Thoracic aorta (tissue), 2 donors: ENCODE data around the gene LTBP1. TPM values are rescaled to one million over a fixed set of nuclear protein-coding genes. Genes with fewer than 3 reads are reported as not detected.

Experiments used
- ATAC-seq: fragments of 150-250 bp; one replicate; pipeline ENCODE4 v1.8.0; 2017; ENCODE audit warnings: low read depth; ENCODE audit not compliant: insufficient number of reproducible peaks, low FRiP score
- DNase-seq: peaks from one replicate; pipeline ENCODE4 v3.0.0-alpha.2; 2020; ENCODE audit warnings: low spot score
- H3K27ac ChIP-seq, 2 donors: fragments of 200-600 bp; sonication (generic); 1 replicate in 1 of 2; 2 replicates in 1 of 2; pipeline ENCODE4 v1.5.1; 2016; ENCODE audit warnings: mild to moderate bottlenecking in 2 of 2, moderate library complexity in 2 of 2
- H3K27me3 ChIP-seq: fragments of 200-600 bp; sonication (generic); replicated peaks from 2 replicates; pipeline ENCODE4 v1.6.0; 2016; ENCODE audit warnings: mild to moderate bottlenecking; ENCODE audit not compliant: insufficient read depth
- H3K36me3 ChIP-seq: fragments of 200-600 bp; sonication (generic); one replicate; pipeline ENCODE4 v1.5.1; 2016
- H3K4me1 ChIP-seq, 2 donors: fragments of 200-600 bp; sonication (generic); 1 replicate in 1 of 2; 2 replicates in 1 of 2; pipeline versions ENCODE4 v1.5.1 to v1.6.0; 2016; ENCODE audit warnings: low read depth in 2 of 2, mild to moderate bottlenecking in 1 of 2; ENCODE audit not compliant: control insufficient read depth in 1 of 2
- H3K4me3 ChIP-seq: fragments of 200-600 bp; sonication (generic); 2 replicates; pipeline ENCODE4 v1.5.1; 2016; ENCODE audit warnings: mild to moderate bottlenecking
- H3K9me3 ChIP-seq: fragments of 200-600 bp; sonication (generic); 2 replicates; pipeline ENCODE4 v1.5.1; 2016
- total RNA-seq, 2 donors: library from RNA; depleted of rRNA; stranded (reverse); fragments of >200 nt; gene quantifications; one replicate each; pipeline versions ENCODE4 v1.1.0 to v1.2.3, GENCODE V29; 2016
- TF ChIP-seq, protein P1 (sequence below): fragments of 200-600 bp; sonication (generic); IDR thresholded peaks from one replicate; pipeline ENCODE4 v1.5.1; 2019; ENCODE audit warnings: antibody characterized with exemption

LTBP1 gene
- total RNA-seq, 2 donors from 2014 or later: 584 to 786 TPM

DNA sequence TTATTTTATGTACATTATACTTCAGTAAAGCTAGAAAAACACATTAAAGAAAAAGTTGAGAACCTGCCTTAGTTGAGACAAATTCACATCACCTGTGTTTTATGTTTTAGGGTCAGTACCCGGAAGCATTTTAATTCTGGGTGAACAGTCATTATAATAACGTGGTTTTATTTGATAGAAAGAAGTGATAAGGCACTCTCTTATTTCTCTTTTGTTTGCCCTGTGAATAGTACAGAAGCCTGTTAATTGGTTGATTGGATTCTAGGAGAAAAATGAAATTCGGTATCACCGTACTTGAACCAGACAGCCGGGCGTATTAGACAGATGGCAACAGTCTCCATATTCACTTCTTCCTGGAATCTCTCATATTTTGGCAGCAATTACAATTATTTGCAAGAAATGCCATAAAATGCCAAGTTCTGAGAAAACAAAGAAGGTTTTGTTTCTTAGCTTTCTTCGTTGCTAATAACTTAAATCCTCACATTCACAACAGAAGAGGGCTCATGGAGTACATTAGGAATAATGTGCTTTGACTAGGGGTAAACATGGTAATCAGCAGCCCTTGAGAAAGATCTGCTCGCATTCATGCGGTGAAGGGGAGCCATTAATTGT, 361.0 kb downstream of the LTBP1 start:
- TF ChIP-seq, protein P1, sequence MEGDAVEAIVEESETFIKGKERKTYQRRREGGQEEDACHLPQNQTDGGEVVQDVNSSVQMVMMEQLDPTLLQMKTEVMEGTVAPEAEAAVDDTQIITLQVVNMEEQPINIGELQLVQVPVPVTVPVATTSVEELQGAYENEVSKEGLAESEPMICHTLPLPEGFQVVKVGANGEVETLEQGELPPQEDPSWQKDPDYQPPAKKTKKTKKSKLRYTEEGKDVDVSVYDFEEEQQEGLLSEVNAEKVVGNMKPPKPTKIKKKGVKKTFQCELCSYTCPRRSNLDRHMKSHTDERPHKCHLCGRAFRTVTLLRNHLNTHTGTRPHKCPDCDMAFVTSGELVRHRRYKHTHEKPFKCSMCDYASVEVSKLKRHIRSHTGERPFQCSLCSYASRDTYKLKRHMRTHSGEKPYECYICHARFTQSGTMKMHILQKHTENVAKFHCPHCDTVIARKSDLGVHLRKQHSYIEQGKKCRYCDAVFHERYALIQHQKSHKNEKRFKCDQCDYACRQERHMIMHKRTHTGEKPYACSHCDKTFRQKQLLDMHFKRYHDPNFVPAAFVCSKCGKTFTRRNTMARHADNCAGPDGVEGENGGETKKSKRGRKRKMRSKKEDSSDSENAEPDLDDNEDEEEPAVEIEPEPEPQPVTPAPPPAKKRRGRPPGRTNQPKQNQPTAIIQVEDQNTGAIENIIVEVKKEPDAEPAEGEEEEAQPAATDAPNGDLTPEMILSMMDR: no peak
- Histone ChIP-seq H3K9me3 (no peaks in the 10 kb centered on the region), H3K27me3 (no peaks in the 10 kb centered on the region), H3K27ac (peak overlapping the region; percentile 52 to 66), H3K4me1 (peaks cover 15 to 54% of the 10 kb centered on the region in 2 donors), H3K36me3 (peaks cover 23% of the 10 kb centered on the region), H3K4me3 (no peak overlapping the region)
- DNase-seq (no peak), ATAC-seq (no peak)

DNA sequence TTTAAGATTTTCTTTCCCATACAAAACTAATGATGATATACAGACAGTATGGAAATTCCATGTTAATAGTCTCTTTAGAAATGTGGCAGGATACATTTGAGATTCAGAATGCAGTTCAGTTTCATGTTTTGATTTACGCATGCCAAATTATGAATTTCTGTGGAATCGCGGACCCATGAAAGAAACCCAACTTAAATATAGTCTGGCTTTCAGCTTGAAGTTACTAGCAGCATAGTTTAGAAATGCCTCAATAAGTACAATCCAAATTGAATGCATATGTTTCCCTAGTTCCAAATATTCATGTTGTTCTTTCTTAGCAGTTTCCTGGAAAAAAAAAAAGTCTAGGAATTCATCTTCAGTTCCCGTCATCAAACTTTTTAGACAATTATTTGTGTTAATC, 365.6 kb downstream of the LTBP1 start:
- Histone ChIP-seq H3K27ac (peak overlapping the region; percentile 58 to 70), H3K27me3 (no peaks in the 10 kb centered on the region), H3K9me3 (no peaks in the 10 kb centered on the region), H3K4me3 (no peak overlapping the region), H3K4me1 (peaks cover 19 to 69% of the 10 kb centered on the region in 2 donors), H3K36me3 (peaks cover 20% of the 10 kb centered on the region)
- ATAC-seq (no peak), DNase-seq (no peak)
- TF ChIP-seq, protein P1: no peak

DNA sequence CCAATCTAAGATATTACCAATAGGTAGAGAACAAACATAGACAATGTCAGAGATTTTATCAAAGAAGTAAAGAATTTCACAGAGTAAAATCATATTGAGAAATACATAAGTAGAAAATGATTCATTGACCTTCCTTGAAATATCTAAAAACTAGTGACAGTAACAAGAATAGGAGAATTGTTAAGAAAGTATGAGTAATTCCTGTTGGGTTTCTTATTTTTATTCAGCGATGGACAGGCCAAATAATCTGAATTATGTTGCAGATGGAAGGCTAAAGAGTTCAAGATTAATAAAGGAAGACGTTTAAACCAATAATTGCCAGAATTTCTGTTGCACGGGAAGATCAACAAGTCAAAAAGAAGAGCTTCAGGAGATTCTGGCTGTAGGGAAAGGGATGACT, 366.3 kb downstream of the LTBP1 start:
- peaks cover 20% of the 10 kb centered on the region for H3K36me3 ChIP-seq
- TF ChIP-seq, protein P1: no peak
- H3K4me1 ChIP-seq: peaks cover 23 to 70% of the 10 kb centered on the region in 2 donors

DNA sequence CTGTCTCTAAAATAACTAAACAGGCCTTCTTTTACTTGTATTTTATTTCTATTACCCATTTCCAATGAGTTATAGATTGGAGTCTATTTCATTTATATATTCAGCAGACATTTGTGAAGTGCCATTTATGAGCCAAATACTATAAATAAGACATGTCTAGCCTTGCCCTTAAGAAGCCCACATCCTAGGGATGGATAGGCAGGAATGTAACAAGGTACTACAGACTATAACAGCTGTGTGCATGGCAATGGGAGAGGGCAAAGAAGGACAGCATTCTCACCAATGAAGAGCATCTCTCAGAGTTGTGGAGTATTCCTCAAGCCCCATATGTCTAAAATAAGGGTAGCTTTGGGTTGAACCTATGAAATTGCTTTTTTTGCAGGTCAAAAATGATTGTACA, 367.8 kb downstream of the LTBP1 start:
- H3K9me3 ChIP-seq: no peaks in the 10 kb centered on the region
- TF ChIP-seq, protein P1: no peak
- H3K4me1 ChIP-seq: peaks cover 23 to 72% of the 10 kb centered on the region in 2 donors
- H3K36me3 ChIP-seq: peaks cover 21% of the 10 kb centered on the region
- no peak for DNase-seq
- no peak for ATAC-seq
- peak overlapping the region; percentile 32 to 70 for H3K27ac ChIP-seq
- no peaks in the 10 kb centered on the region for H3K27me3 ChIP-seq
- no peak overlapping the region for H3K4me3 ChIP-seq

More for the DNA sequence above, 366.3 kb downstream of the LTBP1 start:
- no peak overlapping the region for H3K4me3 ChIP-seq
- ATAC-seq (no peak), DNase-seq (no peak)
- no peaks in the 10 kb centered on the region for H3K27me3 ChIP-seq
- peak overlapping the region; percentile 58 to 70 for H3K27ac ChIP-seq
- no peaks in the 10 kb centered on the region for H3K9me3 ChIP-seq

DNA sequence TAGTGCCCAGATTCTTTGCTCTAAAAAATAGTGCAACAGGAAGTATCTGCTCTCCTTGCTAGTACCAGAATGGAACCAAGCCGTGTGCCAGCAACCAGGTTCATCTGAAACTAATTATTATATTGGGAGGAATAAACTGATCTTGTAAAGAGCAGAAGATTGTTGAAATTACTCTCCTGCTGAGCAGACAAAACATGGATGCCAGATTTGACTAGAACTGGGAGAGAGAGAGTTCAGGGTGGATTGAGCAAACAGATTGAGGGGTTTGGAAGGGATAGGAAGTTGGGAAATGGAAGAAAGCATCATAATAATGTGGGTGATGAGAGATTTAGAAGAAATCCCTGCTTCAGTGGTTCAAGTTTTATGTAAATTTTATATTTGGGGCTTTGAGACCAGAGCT, 369.6 kb downstream of the LTBP1 start:
- Histone ChIP-seq H3K27ac (peak overlapping the region; percentile 44 to 70), H3K9me3 (no peaks in the 10 kb centered on the region), H3K4me1 (peaks cover 27 to 73% of the 10 kb centered on the region in 2 donors), H3K27me3 (no peaks in the 10 kb centered on the region), H3K36me3 (peaks cover 25% of the 10 kb centered on the region), H3K4me3 (no peak overlapping the region)
- TF ChIP-seq, protein P1: no peak
- DNase-seq: no peak
- ATAC-seq: no peak
